ENCODE results near the gene ARHGEF2.

Gene ARHGEF2

DNA sequence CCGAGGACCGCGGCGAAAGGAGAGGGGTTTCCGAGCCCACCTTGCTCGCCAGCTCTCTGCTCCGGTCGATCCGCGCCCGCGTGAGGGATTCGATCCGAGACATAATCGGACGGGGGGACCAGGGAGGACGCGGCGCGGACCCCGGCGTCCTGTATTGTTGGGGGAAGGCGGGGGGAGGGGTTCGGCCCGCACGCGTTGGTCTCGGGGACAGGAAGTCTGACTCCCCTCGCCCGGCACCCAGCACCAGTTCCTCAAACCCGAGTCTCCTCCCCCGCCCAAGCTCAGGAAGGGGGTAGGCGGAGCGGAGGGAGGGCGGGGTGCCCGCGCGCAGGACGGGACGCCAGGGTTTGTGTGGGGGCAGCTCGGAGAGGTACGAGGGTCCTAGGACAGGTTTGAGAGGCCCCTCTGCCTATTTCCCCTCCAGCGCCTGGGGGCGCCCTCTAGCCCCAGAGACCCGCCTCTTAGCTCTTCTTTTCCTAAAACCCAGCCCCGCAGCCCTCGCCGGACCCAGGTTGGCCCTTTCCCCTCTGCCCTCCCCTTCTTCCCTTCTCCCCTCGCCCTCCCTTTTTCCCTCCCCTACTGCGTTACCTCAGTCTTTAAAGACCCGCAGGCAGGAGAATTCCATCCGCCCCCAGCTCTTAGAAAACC, at the start of gene ARHGEF2:
ARHGEF2 (minus strand) TSS at position 223 of the 648 bp plus-strand sequence; CDS start at position 103, 120 bp downstream.
- DNase-seq, result peak in 1 of 2 experiments; percentile 23

GRCh38 chr1:156026588-156026987, 48.2 kb upstream of the ARHGEF2 start:
- DNase-seq, result no peak

DNA sequence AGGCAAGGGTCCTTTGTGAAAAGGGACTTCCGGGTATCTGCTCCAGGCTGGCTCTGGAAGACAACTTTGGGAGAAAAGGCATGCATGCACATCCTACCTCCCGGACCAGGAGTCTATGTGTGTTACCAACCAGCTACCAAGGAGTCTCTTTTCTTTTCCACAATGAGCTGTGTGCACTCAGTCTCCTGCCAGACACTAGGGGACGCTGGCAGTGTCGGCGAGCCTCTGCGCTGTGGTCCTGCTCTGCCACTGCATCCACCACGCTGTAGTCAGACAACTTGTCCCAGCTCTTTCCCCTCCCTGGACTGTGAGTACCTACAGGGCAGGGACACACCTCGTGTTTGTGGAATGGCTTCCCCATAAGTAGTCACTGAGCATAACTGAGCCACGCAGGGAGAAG, 47.5 kb upstream of the ARHGEF2 start:
- peak; percentile 42 to 48 for DNase-seq

- no peak for DNase-seq
Measured at GRCh38 chr1:156024801-156025200, 46.5 kb upstream of the ARHGEF2 start.

DNA sequence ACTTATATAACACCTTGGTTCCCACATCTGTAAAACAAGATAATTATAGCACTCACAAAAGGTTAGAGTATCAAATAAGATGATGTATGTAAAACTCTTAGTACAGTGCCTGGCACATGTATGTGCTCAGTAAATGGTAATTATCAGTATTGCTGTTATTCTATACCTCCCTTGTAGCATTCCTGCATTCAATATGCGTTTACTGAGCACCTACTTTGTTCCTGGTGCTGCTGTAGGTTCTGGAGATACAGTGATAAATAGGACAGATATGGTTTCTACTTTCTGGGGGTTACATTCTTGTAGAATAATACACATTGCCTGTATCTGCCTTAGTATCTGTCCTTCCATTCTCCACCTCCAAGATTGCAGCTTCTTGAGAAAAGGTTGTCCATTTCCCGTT, 43.6 kb upstream of the ARHGEF2 start:
- DNase-seq, result no peak

DNA sequence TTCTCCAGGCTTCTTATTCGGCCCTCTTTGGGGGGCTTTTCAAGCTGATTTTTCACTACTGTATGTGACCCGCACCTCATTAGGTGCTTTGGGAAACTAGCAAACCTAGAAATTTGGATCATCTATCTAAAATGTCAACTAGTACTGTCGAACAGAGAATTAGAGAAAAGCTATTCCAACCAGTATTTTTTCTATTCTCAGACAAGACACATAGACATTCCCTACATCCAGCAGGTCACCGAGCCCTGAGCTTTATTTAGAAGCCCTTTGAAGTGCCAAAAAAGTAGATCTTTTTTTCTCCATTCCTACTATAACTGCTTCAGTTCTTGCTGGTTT, 42.7 kb upstream of the ARHGEF2 start:
- DNase-seq, result no peak

- peak; percentile 87 to 91 for DNase-seq
Measured at GRCh38 chr1:156020293-156021092, 42.1 kb upstream of the ARHGEF2 start, which contains the start of gene SSR2. SSR2 (minus strand) TSS chr1:156020951; CDS start chr1:156020167, 784 bp downstream.

DNA sequence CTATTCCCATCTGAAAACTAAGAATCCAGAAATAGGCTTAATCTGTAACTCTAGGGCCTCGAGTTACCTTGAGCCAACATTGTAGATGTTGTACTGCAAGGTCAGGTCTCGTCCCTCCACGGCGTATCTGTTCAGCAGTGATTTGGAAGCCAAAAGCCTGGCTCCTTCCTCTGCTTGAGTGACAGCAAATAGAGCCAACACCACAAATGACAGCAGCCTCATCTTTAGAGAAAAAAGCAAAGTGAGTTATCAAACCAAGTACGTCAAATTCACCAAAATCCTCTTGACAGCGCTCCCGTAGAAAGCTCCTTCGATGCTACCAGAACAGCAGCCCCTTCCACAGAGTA, 41.6 kb upstream of the ARHGEF2 start:
- no peak for DNase-seq

DNA sequence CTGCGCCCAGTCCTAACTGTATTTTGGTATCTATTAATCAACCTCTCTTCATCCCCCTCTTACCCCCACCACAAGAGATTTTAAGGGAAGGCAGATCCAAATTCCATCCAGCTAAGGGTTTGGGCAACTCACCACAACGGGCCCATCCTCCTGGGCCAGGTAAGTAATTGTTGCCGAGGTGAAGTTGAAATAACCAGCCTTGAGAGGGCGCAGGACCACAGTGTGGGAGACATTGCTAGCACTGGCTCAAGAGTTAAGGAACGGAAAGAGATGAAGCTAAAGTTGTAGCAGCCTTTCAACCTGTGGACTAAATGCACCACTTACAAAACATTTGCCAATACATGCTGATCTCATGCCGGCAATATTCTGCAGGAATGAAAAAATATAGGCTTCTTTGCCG, 36.5 kb upstream of the ARHGEF2 start:
- no peak for DNase-seq

DNA sequence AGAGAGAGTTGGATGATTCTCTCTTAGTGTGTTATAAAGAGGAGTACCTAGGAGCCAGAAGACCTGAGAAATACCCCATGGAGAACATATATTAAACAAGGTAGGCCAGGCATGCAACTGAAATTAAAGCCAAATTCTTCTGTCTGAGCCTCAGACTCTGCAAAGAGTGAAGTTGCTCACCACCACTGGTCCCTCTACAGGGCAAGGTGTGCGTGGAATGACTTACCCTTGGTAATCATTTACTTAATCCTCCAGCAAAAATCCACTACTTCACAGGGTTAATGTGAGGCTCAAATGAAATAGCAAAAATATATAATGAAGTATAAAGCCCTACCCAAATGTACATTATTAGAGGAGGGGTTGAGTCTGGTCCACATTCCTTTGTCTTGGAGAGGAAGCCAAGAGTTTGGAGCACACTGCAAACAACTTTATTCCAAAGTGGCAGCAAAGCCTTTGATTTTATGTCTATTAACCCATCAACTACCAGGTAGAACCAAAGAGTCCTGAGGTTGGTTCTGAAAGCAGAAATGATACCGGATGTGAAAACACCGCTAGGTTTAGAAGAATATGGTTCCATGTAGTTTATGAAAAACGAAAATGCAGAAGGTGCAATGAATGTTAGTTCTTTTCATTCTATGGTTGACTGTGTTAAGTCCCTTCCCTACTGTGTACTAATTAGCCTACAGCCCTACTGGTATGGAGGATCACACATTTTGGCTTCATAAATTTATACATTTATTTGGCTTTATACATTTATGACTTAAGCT, 33.9 kb upstream of the ARHGEF2 start:
- DNase-seq, result no peak

DNA sequence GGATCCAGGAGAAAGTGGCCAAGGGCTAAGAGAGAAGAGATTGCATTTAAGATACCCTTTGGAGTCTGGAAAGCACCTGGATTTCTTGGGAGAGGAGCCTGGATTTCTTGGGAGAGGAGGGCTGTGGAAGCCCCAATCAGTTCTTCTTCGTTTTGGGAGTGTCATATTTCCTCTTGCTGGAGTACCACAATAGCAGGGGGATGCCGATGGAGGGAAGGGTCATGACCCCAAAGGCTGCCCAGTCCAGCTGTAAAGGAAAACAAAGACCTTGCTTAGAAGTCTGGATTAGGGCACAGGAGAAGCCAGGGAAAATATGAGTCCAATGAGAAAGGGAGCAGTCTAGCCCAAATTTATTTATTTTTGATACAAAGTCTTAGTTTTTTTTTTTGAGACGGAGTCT, 31.1 kb upstream of the ARHGEF2 start:
- DNase-seq, result no peak

DNA sequence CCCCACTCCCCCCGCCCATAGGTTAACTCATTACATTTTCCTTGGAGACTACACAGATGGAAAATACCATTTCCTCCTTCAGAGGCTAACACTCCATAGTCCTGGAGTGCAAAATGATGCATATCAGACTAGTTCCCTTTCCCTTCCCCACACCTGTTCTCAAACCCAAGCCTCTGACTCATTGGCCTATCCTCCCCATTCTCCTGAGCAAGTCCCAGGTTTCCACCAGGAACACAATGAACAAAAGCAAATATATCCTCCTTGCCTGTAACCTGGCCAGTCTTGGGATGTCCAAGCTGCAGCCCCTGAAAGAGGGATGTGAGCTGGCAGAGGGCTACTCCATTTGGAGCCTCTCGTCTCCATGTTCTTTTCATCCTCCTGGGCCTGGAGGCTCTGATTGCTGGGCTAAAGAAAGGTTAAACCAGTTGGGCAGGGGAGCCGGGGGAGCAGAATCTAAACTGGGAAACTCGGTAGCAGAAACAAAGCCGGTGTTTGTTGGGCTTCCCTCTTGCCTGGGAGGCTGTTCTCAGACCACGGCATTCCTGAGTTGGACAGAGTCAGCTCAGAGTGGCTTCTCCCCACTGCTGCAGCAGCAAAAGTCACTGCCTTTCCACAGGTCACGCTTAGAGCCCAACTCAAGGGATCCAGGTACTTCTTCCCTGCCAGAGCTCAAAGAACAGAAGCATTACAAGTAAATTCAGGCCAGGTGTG, 28.5 kb upstream of the ARHGEF2 start:
- no peak for DNase-seq

DNA sequence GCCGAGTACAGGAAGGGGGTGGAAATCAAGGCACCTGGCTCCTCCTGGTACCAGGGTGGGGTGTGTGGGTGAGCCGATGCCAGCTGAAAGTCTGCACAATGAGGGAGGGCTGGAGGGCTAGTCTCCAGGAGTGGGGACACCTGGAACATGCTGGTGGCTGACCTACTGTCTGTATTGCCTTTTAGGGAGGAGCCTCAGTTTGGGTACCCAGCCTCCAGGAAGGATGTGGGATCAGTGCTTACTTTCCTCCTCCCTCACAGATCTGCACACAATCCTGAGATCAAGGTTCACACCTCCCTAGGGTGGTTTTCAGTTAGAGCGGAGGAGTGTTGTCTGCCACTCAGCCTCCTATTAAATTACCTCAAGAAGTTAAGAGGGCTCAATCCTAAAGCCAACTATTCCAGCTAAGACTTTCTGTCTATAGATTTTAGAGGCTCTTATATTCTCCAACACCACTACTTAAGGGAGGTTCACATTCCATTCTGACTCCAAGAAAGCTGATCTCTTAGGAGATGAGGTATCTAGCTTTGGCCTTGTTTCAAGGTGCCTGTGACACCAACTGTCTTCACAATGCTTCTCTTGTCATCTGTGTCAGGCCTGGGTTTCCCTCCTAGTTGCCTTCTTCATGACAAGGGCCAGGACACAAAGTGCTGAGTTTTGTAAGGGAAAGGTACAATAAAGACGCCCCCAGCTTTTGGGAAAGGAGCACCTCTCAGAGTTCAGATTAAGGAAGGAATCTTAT, 26.7 kb upstream of the ARHGEF2 start:
- DNase-seq, result no peak

GRCh38 chr1:156003923-156004188, 25.5 kb upstream of the ARHGEF2 start:
- DNase-seq, result no peak

DNA sequence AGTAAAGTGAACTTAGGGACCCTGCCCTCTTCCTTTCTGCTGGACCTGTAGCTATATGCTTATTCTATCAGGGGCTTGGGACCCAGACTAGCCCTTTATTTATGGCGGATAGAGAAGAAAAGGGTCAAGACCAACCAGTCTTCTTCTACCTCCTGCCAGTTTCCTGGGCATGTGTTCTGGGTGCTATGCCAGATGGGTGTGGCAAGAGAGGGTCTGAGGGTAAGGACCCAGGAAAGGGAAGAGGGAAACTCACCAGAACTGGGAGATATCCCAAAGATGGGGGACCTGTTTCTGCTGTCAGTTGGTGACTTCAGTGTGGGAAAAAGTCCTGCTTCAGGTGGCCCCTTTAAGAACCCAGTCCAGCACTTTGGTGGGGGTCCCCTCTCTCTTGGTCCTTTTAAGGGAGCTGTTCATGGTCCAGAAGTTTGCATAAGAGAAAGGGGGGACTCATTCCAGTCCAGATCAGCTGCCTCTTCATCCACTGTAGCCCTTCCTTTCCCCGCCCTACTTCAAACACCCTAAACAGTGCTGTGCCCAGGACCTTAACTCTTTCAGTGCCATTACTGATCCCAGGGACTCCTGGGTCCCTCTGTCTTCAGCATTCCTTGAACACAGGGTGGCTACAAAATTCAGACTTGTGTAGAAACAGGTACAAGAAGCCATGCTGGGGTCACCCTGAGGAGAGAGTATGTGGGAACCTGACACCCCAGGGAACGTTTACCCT, 24.0 kb upstream of the ARHGEF2 start:
- no peak for DNase-seq

GRCh38 chr1:156001662-156002171, 23.4 kb upstream of the ARHGEF2 start:
- no peak for DNase-seq

GRCh38 chr1:156001021-156001661, 22.8 kb upstream of the ARHGEF2 start:
- no peak for DNase-seq

- DNase-seq, result no peak
Measured at GRCh38 chr1:155999964-156000363, 21.6 kb upstream of the ARHGEF2 start.

- no peak for DNase-seq
Measured at GRCh38 chr1:155996166-155996565, 17.8 kb upstream of the ARHGEF2 start.

- no peak for DNase-seq
Measured at GRCh38 chr1:155993595-155993994, 15.2 kb upstream of the ARHGEF2 start.

Measured in NCI-H1930 (cell line).